ENCODE data around the gene BRI3.

Gene BRI3

GRCh38 chr7:98251601-98252424, 29.7 kb upstream of the BRI3 start, which contains the start of gene TECPR1:
TECPR1 (minus strand) TSS chr7:98252232; CDS start chr7:98246146, 6,086 bp downstream.
- FAIRE-seq (peak; percentile 97), DNase-seq (ENCODE audit: insufficient read length, low spot score) (peak; percentile 98)

GRCh38 chr7:98252425-98253054, 28.9 kb upstream of the BRI3 start:
- no peak for FAIRE-seq
- DNase-seq (ENCODE audit: insufficient read length, low spot score) = no peak

- DNase-seq (ENCODE audit: insufficient read length, low spot score) (no peak), FAIRE-seq (no peak)
Measured at GRCh38 chr7:98254516-98254915, 27.0 kb upstream of the BRI3 start.

- no peak for FAIRE-seq
- DNase-seq (ENCODE audit: insufficient read length, low spot score) = no peak
Measured at GRCh38 chr7:98254951-98255610, 26.4 kb upstream of the BRI3 start.

- FAIRE-seq = no peak
Measured at GRCh38 chr7:98256431-98256830, 25.1 kb upstream of the BRI3 start.

GRCh38 chr7:98257701-98258100, 23.8 kb upstream of the BRI3 start:
- no peak for DNase-seq (ENCODE audit: insufficient read length, low spot score)
- FAIRE-seq = no peak

More at GRCh38 chr7:98256431-98256830, 25.1 kb upstream of the BRI3 start:
- DNase-seq (ENCODE audit: insufficient read length, low spot score) = no peak

- FAIRE-seq = no peak
- DNase-seq (ENCODE audit: insufficient read length, low spot score) = no peak
Measured at GRCh38 chr7:98265841-98266271, 15.6 kb upstream of the BRI3 start.

GRCh38 chr7:98266840-98267239, 14.6 kb upstream of the BRI3 start:
- FAIRE-seq (no peak), DNase-seq (ENCODE audit: insufficient read length, low spot score) (no peak)

- no peak for DNase-seq (ENCODE audit: insufficient read length, low spot score)
- FAIRE-seq = no peak
Measured at GRCh38 chr7:98267303-98267702, 14.2 kb upstream of the BRI3 start.

GRCh38 chr7:98276241-98276761, 5.2 kb upstream of the BRI3 start:
- FAIRE-seq = no peak
- DNase-seq (ENCODE audit: insufficient read length, low spot score) = no peak

- no peak for DNase-seq (ENCODE audit: insufficient read length, low spot score)
- FAIRE-seq = no peak
Measured at GRCh38 chr7:98278408-98278807, 3.1 kb upstream of the BRI3 start.

- no peak for FAIRE-seq
- DNase-seq (ENCODE audit: insufficient read length, low spot score) = no peak
Measured at GRCh38 chr7:98278936-98279335, 2.5 kb upstream of the BRI3 start.

- DNase-seq (ENCODE audit: insufficient read length, low spot score) (no peak), FAIRE-seq (no peak)
Measured at GRCh38 chr7:98280296-98280695, 1.2 kb upstream of the BRI3 start.

- DNase-seq (ENCODE audit: insufficient read length, low spot score) (peak; percentile 43), FAIRE-seq (no peak)
Measured at GRCh38 chr7:98281757-98282606, 496 bp downstream of the BRI3 start.

- DNase-seq (ENCODE audit: insufficient read length, low spot score) = no peak
- no peak for FAIRE-seq
Measured at GRCh38 chr7:98282703-98283102, 1.2 kb downstream of the BRI3 start.

GRCh38 chr7:98283127-98283886, 1.8 kb downstream of the BRI3 start:
- no peak for DNase-seq (ENCODE audit: insufficient read length, low spot score)
- FAIRE-seq = no peak

- no peak for FAIRE-seq
- DNase-seq (ENCODE audit: insufficient read length, low spot score) = no peak
Measured at GRCh38 chr7:98283887-98284222, 2.4 kb downstream of the BRI3 start.

- no peak for DNase-seq (ENCODE audit: insufficient read length, low spot score)
Measured at GRCh38 chr7:98284335-98285036, 3.0 kb downstream of the BRI3 start.

More at GRCh38 chr7:98284335-98285036, 3.0 kb downstream of the BRI3 start:
- FAIRE-seq = no peak

All from GM19239 (cell line).